A673 (cell line): ENCODE measurements around the gene MELTF.
"Not testable (repeated sequence)": the region's sequence is repeated elsewhere in the genome, so short reads cannot be mapped to it uniquely, and the experiment has no call there.

Experiments
- EZH2 ChIP-seq: fragments of 200-600 bp; sonication (generic); IDR thresholded peaks from 2 replicates; pipeline ENCODE4 v1.6.1; 2017; ENCODE audit warnings: borderline replicate concordance, low read depth, mild to moderate bottlenecking, mixed read lengths, antibody characterized with exemption, low read length; ENCODE audit not compliant: poor library complexity, severe bottlenecking
- TF ChIP-seq, protein P1 (sequence below): fragments of 300-800, 200-600 bp; sonication (generic); conservative IDR thresholded peaks from 2 replicates; pipeline ENCODE4 v1.5.1; 2017; ENCODE audit warnings: low read depth, mild to moderate bottlenecking, antibody characterized with exemption, low read length, moderate library complexity, mixed read lengths

DNA sequence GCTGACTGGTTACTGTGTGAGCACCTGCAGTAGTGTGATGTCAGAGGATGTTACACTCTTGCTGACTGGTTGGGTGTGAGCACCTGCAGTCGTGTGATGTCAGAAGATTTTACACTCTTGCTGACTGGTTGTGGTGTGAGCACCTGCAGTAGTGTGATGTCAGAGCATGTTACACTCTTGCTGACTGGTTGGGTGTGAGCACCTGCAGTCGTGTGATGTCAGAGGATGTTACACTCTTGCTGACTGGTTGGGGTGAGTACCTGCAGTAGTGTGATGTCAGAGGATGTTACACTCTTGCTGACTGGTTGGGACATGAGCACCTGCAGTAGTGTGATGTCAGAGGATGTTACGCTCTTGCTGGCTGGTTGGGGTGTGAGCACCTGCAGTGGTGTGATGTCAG is 4.1 kb upstream of the MELTF start:
- TF ChIP-seq, protein P1, sequence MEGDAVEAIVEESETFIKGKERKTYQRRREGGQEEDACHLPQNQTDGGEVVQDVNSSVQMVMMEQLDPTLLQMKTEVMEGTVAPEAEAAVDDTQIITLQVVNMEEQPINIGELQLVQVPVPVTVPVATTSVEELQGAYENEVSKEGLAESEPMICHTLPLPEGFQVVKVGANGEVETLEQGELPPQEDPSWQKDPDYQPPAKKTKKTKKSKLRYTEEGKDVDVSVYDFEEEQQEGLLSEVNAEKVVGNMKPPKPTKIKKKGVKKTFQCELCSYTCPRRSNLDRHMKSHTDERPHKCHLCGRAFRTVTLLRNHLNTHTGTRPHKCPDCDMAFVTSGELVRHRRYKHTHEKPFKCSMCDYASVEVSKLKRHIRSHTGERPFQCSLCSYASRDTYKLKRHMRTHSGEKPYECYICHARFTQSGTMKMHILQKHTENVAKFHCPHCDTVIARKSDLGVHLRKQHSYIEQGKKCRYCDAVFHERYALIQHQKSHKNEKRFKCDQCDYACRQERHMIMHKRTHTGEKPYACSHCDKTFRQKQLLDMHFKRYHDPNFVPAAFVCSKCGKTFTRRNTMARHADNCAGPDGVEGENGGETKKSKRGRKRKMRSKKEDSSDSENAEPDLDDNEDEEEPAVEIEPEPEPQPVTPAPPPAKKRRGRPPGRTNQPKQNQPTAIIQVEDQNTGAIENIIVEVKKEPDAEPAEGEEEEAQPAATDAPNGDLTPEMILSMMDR, result not testable (repeated sequence)
- TF ChIP-seq EZH2, result not testable (repeated sequence)
